Suprapubic skin (tissue), 3 donors: ENCODE results near the gene HOXB9.

Experiments
- POLR2AphosphoS5 ChIP-seq, 3 donors: sonication (generic); formaldehyde crosslinking; IDR thresholded peaks; one replicate each; pipeline ENCODE4 v1.6.1; 2017; ENCODE audit warnings: antibody characterized with exemption in 3 of 3
- TF ChIP-seq, protein P1 (sequence below), 2 donors: fragments of 200-600 bp in 1 of 2; fragments of 450-650 bp in 1 of 2; sonication (generic) in 1 of 2; IDR thresholded peaks; one replicate each; pipeline ENCODE4 v1.5.1; 2016 to 2019; ENCODE audit warnings: antibody characterized with exemption in 2 of 2, mild to moderate bottlenecking in 1 of 2, moderate library complexity in 1 of 2

DNA sequence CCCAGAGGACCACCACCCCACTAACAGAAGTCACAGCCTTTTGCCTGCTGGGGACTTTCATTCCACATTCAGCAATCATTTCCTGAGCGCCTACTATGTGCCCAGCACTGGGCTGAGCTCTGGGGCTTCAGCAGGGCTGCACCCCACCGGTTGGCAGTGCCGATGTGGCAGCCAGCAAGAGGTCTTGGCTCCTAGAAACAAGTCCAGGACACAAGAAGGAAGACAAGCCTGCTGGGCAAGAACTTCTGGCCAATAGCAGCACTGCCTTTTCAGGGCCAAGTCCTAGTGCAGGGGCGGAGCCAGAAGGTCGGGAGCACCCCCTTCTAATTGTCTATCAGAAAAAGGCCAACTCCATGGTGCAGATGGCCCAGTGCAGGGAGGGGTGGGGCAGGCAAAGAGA is 13.0 kb upstream of the HOXB9 start:
- TF ChIP-seq, protein P1, sequence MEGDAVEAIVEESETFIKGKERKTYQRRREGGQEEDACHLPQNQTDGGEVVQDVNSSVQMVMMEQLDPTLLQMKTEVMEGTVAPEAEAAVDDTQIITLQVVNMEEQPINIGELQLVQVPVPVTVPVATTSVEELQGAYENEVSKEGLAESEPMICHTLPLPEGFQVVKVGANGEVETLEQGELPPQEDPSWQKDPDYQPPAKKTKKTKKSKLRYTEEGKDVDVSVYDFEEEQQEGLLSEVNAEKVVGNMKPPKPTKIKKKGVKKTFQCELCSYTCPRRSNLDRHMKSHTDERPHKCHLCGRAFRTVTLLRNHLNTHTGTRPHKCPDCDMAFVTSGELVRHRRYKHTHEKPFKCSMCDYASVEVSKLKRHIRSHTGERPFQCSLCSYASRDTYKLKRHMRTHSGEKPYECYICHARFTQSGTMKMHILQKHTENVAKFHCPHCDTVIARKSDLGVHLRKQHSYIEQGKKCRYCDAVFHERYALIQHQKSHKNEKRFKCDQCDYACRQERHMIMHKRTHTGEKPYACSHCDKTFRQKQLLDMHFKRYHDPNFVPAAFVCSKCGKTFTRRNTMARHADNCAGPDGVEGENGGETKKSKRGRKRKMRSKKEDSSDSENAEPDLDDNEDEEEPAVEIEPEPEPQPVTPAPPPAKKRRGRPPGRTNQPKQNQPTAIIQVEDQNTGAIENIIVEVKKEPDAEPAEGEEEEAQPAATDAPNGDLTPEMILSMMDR (IDR thresholded peaks at IDR 0.05) = no peak
- TF ChIP-seq POLR2AphosphoS5 (IDR thresholded peaks at IDR 0.05) = no peak
